ENCODE data around the gene CDKAL1.

The CDKAL1 gene

GRCh38 chr6:20707870-20708269 is 173.6 kb downstream of the CDKAL1 start:
- no peak for TF ChIP-seq CTCF (IDR thresholded peaks at IDR 0.05; ENCODE audit: borderline replicate concordance, insufficient read depth, low read depth, low read length)

GRCh38 chr6:20708367-20709124 is 174.3 kb downstream of the CDKAL1 start:
- no peak overlapping the region for H3K4me3 ChIP-seq (ENCODE audit: low read depth, low read length)
- TF ChIP-seq CTCF (IDR thresholded peaks at IDR 0.05; ENCODE audit: borderline replicate concordance, insufficient read depth, low read depth, low read length), result no peak

More at GRCh38 chr6:20707870-20708269, 173.6 kb downstream of the CDKAL1 start:
- H3K4me3 ChIP-seq (ENCODE audit: low read depth, low read length), result no peak overlapping the region

- no peak overlapping the region for H3K4me3 ChIP-seq (ENCODE audit: low read depth, low read length)
- no peak for TF ChIP-seq CTCF (IDR thresholded peaks at IDR 0.05; ENCODE audit: borderline replicate concordance, insufficient read depth, low read depth, low read length)
These were observed 175.2 kb downstream of the CDKAL1 start for GRCh38 chr6:20709451-20709850.

- no peak overlapping the region for H3K4me3 ChIP-seq (ENCODE audit: low read depth, low read length)
- no peak for TF ChIP-seq CTCF (IDR thresholded peaks at IDR 0.05; ENCODE audit: borderline replicate concordance, insufficient read depth, low read depth, low read length)
These were observed 176.1 kb downstream of the CDKAL1 start for GRCh38 chr6:20710341-20710740.

GRCh38 chr6:20711518-20711917 is 177.3 kb downstream of the CDKAL1 start:
- H3K4me3 ChIP-seq (ENCODE audit: low read depth, low read length), result no peak overlapping the region
- no peak for TF ChIP-seq CTCF (IDR thresholded peaks at IDR 0.05; ENCODE audit: borderline replicate concordance, insufficient read depth, low read depth, low read length)

GRCh38 chr6:20712011-20712410 is 177.8 kb downstream of the CDKAL1 start:
- no peak overlapping the region for H3K4me3 ChIP-seq (ENCODE audit: low read depth, low read length)
- TF ChIP-seq CTCF (IDR thresholded peaks at IDR 0.05; ENCODE audit: borderline replicate concordance, insufficient read depth, low read depth, low read length), result no peak

- H3K4me3 ChIP-seq (ENCODE audit: low read depth, low read length), result no peak overlapping the region
- no peak for TF ChIP-seq CTCF (IDR thresholded peaks at IDR 0.05; ENCODE audit: borderline replicate concordance, insufficient read depth, low read depth, low read length)
These were observed 181.0 kb downstream of the CDKAL1 start for GRCh38 chr6:20715135-20715806.
